Gastrocnemius medialis (tissue), 4 donors: ENCODE measurements around the gene SASH1. TPM values are rescaled to one million over a fixed set of nuclear protein-coding genes. Genes with fewer than 3 reads are reported as not detected.

Source experiments
- ATAC-seq, 2 donors: fragments of 150-250 bp; one replicate each; pipeline ENCODE4 v1.9.1; 2016
- DNase-seq, 2 donors: peaks; one replicate each; pipeline ENCODE4 v3.0.0-alpha.2; 2019
- H3K27ac ChIP-seq, 4 donors: fragments of 200-600 bp; sonication (generic); 1 replicate in 1 of 4; 2 replicates in 3 of 4; pipeline ENCODE4 v1.5.1; 2016 to 2018; ENCODE audit warnings: mild to moderate bottlenecking in 2 of 4, moderate library complexity in 1 of 4
- H3K27me3 ChIP-seq, 3 donors: fragments of 200-600 bp; sonication (generic) in 2 of 3; 1 replicate in 1 of 3; 2 replicates in 2 of 3; pipeline versions ENCODE4 v1.5.1 to v1.6.0; 2016 to 2019; ENCODE audit warnings: mild to moderate bottlenecking in 1 of 3, moderate library complexity in 1 of 3
- H3K36me3 ChIP-seq, 2 donors: fragments of 200-600 bp; sonication (generic) in 1 of 2; one replicate each; pipeline ENCODE4 v1.5.1; 2017 to 2018
- H3K4me1 ChIP-seq, 2 donors: fragments of 200-600 bp; sonication (generic) in 1 of 2; one replicate each; pipeline ENCODE4 v1.5.1; 2016 to 2017; ENCODE audit warnings: mild to moderate bottlenecking in 2 of 2
- H3K4me3 ChIP-seq, 4 donors: fragments of 200-600 bp; sonication (generic) in 3 of 4; 1 replicate in 1 of 4; 2 replicates in 3 of 4; pipeline ENCODE4 v1.5.1; 2016 to 2019; ENCODE audit warnings: mild to moderate bottlenecking in 2 of 4
- H3K9me3 ChIP-seq, 3 donors: fragments of 200-600 bp; sonication (generic) in 2 of 3; 1 replicate in 1 of 3; 2 replicates in 2 of 3; pipeline ENCODE4 v1.5.1; 2016 to 2019
- CTCF ChIP-seq, 5 experiments: fragments of 450-650 bp in 3 of 5; fragments of 200-600 bp in 2 of 5; sonication (generic) in 2 of 5; IDR thresholded peaks in 4 of 5; conservative IDR thresholded peaks in 1 of 5; 1 replicate in 4 of 5; 2 replicates in 1 of 5; pipeline ENCODE4 v1.5.1; 2016 to 2019; ENCODE audit warnings: antibody characterized with exemption in 5 of 5, mild to moderate bottlenecking in 3 of 5, moderate library complexity in 3 of 5
- POLR2A ChIP-seq, 2 donors: fragments of 450-650 bp; IDR thresholded peaks; one replicate each; pipeline ENCODE4 v1.6.1; 2017; ENCODE audit warnings: antibody characterized with exemption in 2 of 2, mild to moderate bottlenecking in 2 of 2, moderate library complexity in 2 of 2
- in situ Hi-C, 4 donors: fragments of 200-750 bp; cut with MboI; loops; one replicate each; pipeline versions ENCODE4 v1.15.0 to v1.8.0; 2017; ENCODE audit warnings: low sequenced_read_pairs in 4 of 4
- intact Hi-C: fragments of 100-400 bp; cut with DNase I; formaldehyde crosslinking; loops from one replicate; pipeline ENCODE4 v1.15.1; 2023; ENCODE audit warnings: low total_unique reads
- total RNA-seq, 4 donors: library from RNA; depleted of rRNA; stranded (reverse); fragments of >200 nt; gene quantifications; one replicate each; pipeline versions ENCODE4 v1.1.0 to v1.2.3, GENCODE V29; 2016

Gene SASH1
- total RNA-seq, 4 donors from 2014 or later: 28.2 to 42.4 (median 35.4) TPM

GRCh38 chr6:148507774-148508173, 165.1 kb downstream of the SASH1 start:
- DNase-seq: peak; percentile 44 to 70
- in situ Hi-C loops: no loop called here
- H3K9me3 ChIP-seq: no peaks in the 10 kb centered on the region
- no peaks in the 10 kb centered on the region for H3K36me3 ChIP-seq
- peaks cover 11 to 30% of the 10 kb centered on the region in 2 donors for H3K4me1 ChIP-seq
- no peak for TF ChIP-seq CTCF (IDR thresholded peaks at IDR 0.05 in 4 of 5, conservative IDR thresholded peaks at IDR 0.05 in 1 of 5)
- TF ChIP-seq POLR2A (IDR thresholded peaks at IDR 0.05): peak; percentile 32 to 64
- peak overlapping the region in 3 of 4 donors; percentile 53 to 55 (median 53) for H3K4me3 ChIP-seq
- peaks cover 0 to 3% (median 0%) of the 10 kb centered on the region in 3 donors for H3K27me3 ChIP-seq
- ATAC-seq: peak; percentile 68 to 80
- intact Hi-C loops: no loop called here
- H3K27ac ChIP-seq: peak overlapping the region; percentile 79 to 84 (median 82)

DNA sequence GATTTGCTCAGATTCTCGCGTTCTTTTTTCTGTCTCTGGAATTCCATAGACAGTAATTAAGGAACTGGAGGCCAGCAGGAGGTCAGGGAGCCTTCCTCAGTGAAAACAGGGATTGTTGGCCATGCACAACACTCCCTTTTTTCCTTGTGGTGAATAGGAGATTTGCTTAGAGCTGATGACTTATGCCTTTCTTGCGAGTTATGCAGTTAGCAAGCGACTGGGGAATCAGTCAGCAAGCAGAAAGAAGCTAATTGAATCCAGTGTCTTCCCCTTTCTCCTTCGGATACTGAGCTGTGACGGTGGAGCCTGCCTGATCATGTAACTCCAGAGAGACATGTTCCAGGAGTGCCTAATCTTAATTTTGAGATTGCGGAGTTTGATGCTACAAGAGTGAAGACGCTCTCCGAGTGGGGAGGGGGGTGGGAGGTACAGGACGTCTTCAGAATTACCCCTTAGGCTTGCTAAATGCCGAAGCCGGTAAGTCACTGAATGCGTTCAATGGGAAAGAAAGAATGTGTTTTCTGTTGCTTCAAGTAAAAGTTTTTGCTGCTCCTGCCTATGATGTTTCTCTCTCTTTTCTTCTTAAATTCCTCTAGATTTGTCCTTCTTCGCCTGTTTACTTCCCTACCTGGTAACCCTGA, 165.9 kb downstream of the SASH1 start:
- peak in 1 of 2 donors; percentile 32 for ATAC-seq
- no peaks in the 10 kb centered on the region for H3K36me3 ChIP-seq
- peak overlapping the region; percentile 79 to 84 (median 82) for H3K27ac ChIP-seq
- intact Hi-C loops (no loop called here), in situ Hi-C loops (no loop called here)
- peaks cover 0 to 3% (median 0%) of the 10 kb centered on the region in 3 donors for H3K27me3 ChIP-seq
- peaks cover 11 to 23% of the 10 kb centered on the region in 2 donors for H3K4me1 ChIP-seq
- TF ChIP-seq POLR2A (IDR thresholded peaks at IDR 0.05): no peak
- no peak for TF ChIP-seq CTCF (IDR thresholded peaks at IDR 0.05 in 4 of 5, conservative IDR thresholded peaks at IDR 0.05 in 1 of 5)
- H3K4me3 ChIP-seq: peak overlapping the region; percentile 53 to 59 (median 54)
- DNase-seq: no peak
- no peaks in the 10 kb centered on the region for H3K9me3 ChIP-seq

GRCh38 chr6:148509119-148509799, 166.6 kb downstream of the SASH1 start:
- Histone ChIP-seq H3K27ac (peak overlapping the region; percentile 79 to 84 (median 82)), H3K27me3 (peaks cover 0 to 3% (median 0%) of the 10 kb centered on the region in 3 donors), H3K36me3 (no peaks in the 10 kb centered on the region), H3K4me3 (peak overlapping the region; percentile 53 to 59 (median 54)), H3K9me3 (no peaks in the 10 kb centered on the region), H3K4me1 (peaks cover 11 to 23% of the 10 kb centered on the region in 2 donors)
- intact Hi-C loops: no loop called here
- in situ Hi-C loops: no loop called here
- DNase-seq: no peak
- TF ChIP-seq CTCF (IDR thresholded peaks at IDR 0.05 in 4 of 5, conservative IDR thresholded peaks at IDR 0.05 in 1 of 5) (no peak), POLR2A (IDR thresholded peaks at IDR 0.05) (no peak)
- ATAC-seq: peak; percentile 10 to 14

DNA sequence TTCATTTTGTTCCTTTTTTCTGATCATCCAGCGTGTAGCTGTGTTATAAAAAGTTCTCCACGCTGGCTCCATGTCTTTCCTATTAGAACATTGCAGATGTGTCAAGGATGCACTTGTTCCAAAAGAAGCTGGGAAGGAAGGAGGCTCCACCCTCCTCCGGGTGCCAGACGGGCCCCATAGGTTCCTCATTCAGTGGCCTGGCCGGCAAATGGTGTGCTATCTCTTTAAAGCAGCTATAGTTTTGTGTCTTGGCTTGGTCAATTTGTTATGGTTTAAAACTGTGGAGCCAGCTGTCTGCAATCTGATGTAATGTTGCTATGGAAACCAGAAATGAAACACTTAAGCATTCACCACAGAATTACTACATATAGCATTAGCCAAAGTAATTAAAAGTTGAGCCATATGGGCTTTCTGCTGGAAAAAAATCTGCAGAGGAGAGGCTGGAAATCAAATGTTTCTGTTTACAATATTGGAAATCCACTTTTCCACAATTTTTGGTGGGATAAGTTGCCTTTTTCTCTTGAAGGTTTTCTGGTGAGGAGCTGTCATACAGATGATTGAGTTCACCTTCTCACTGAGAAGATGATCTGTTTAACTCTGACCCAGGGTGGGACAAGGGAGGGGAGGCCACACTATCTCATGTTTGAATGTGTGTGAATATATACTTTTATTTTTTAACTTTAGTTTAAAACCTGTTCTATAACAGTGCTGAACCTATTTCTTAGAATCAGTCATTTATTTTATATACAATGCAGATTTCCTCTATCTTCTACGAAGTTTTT, 167.4 kb downstream of the SASH1 start:
- intact Hi-C loops: loop anchor here (5.0 kb wide), 1 partner anchor 168 kb away; the partner anchor contains the start of gene SASH1
- H3K4me3 ChIP-seq: peak overlapping the region; percentile 53 to 59 (median 54)
- TF ChIP-seq POLR2A (IDR thresholded peaks at IDR 0.05): peak; percentile 44 to 61
- no peak for TF ChIP-seq CTCF (IDR thresholded peaks at IDR 0.05 in 4 of 5, conservative IDR thresholded peaks at IDR 0.05 in 1 of 5)

More for the DNA sequence above, 167.4 kb downstream of the SASH1 start:
- DNase-seq: peak; percentile 54 to 77
- Histone ChIP-seq H3K27ac (peak overlapping the region; percentile 79 to 84 (median 82)), H3K9me3 (no peaks in the 10 kb centered on the region), H3K36me3 (no peaks in the 10 kb centered on the region), H3K4me1 (peaks cover 11 to 26% of the 10 kb centered on the region in 2 donors), H3K27me3 (peaks cover 0 to 3% (median 0%) of the 10 kb centered on the region in 3 donors)
- peak; percentile 21 to 55 for ATAC-seq
- in situ Hi-C loops: no loop called here
